GM12878 (cell line): ENCODE measurements around the gene NDC80. TPM values are rescaled to one million over a fixed set of nuclear protein-coding genes. Genes with fewer than 3 reads are reported as not detected.
A peak's percentile ranks its signal among the peaks of the same experiment; 100 is the strongest.

ENCODE experiments used
- ATAC-seq: fragments of 200-7000 bp; cut with Tn5 transposase; 3 replicates; pipeline ENCODE4 v1.9.1; 2020; ENCODE audit warnings: mild to moderate bottlenecking, moderate library complexity
- Bru-seq: library from RNA; stranded (reverse); fragments of 400-500 nt; gene quantifications from one replicate; lab custom pipeline; 2021; lab: Mats Ljungman, UMichigan
- BruChase-seq, 2 experiments: library from RNA; stranded (reverse); fragments of 400-500 nt; gene quantifications; one replicate each; lab custom pipeline; 2021; lab: Mats Ljungman, UMichigan
- BruUV-seq: library from RNA; stranded (reverse); fragments of 400-500 nt; replicated peaks from 2 replicates; lab custom pipeline; 2021; lab: Mats Ljungman, UMichigan
- CTCF ChIA-PET: fragments of 300-600 bp; sonication (Branson Sonifier 250); formaldehyde crosslinking; extraction: SDS; loops from one replicate; lab custom pipeline; 2021; ENCODE audit warnings: inconsistent platforms; lab: Yijun Ruan, JAX
- POLR2A ChIA-PET: fragments of 350-600 bp; formaldehyde crosslinking; extraction: SDS; loops from one replicate; lab custom pipeline; 2021; ENCODE audit warnings: inconsistent platforms; lab: Charles Lee
- RAD21 ChIA-PET: fragments of 300-600 bp; sonication (Branson Sonifier 250); formaldehyde crosslinking; loops from one replicate; lab custom pipeline; 2023; ENCODE audit warnings: antibody characterized with exemption; ENCODE audit not compliant: unreplicated experiment; lab: Charles Lee
- SMC1A ChIA-PET: fragments of 300-600 bp; sonication (Branson Sonifier 250); formaldehyde crosslinking; loops from one replicate; lab custom pipeline; 2023; ENCODE audit not compliant: unreplicated experiment, uncharacterized antibody; lab: Charles Lee
- DNase-seq: peaks from one replicate; pipeline ENCODE4 v3.0.0-alpha.2; 2011; ENCODE audit warnings: low read depth, low spot score
- FAIRE-seq: peaks from 3 replicates; lab custom pipeline; 2011; peaks lifted over from hg19 to GRCh38; lab: Jason Lieb, UNC
- H2AFZ ChIP-seq: 2 replicates; pipeline ENCODE4 v1.6.0; 2011; ENCODE audit warnings: low read depth, low read length, control low read depth; ENCODE audit not compliant: control insufficient read depth
- H3K27ac ChIP-seq: 2 replicates; pipeline ENCODE4 v1.5.1; 2011; ENCODE audit warnings: control low read depth; ENCODE audit not compliant: control insufficient read depth, insufficient read depth
- H3K27me3 ChIP-seq, 2 experiments: replicated peaks in 1 of 2; 2 replicates each; pipeline versions ENCODE4 v1.6.0 to v1.6.1; 2011; ENCODE audit warnings: low read length in 1 of 2; ENCODE audit not compliant: control insufficient read depth in 2 of 2, insufficient read depth in 2 of 2
- H3K36me3 ChIP-seq, 2 experiments: 2 replicates each; pipeline ENCODE4 v1.5.1; 2011; ENCODE audit warnings: low read length in 1 of 2; ENCODE audit not compliant: control insufficient read depth in 2 of 2, insufficient read depth in 2 of 2
- H3K4me1 ChIP-seq: 2 replicates; pipeline ENCODE4 v1.6.1; 2011; ENCODE audit warnings: mild to moderate bottlenecking, low read length, moderate library complexity, mixed read lengths; ENCODE audit not compliant: control insufficient read depth, insufficient read depth
- H3K4me2 ChIP-seq: 2 replicates; pipeline ENCODE4 v1.6.0; 2011; ENCODE audit warnings: control low read depth; ENCODE audit not compliant: control insufficient read depth, insufficient read depth
- H3K4me3 ChIP-seq: fragments of 200-600 bp; sonication (generic); 2 replicates; pipeline ENCODE4 v1.5.1; 2016
- H3K79me2 ChIP-seq: 2 replicates; pipeline ENCODE4 v1.6.0; 2011; ENCODE audit warnings: low read length; ENCODE audit not compliant: control insufficient read depth, insufficient read depth
- H3K9ac ChIP-seq: 2 replicates; pipeline ENCODE4 v1.8.0; 2011; ENCODE audit warnings: low read length, control low read depth, mixed read lengths; ENCODE audit not compliant: control insufficient read depth, insufficient read depth
- H3K9me3 ChIP-seq: replicated peaks from 3 replicates; pipeline ENCODE4 v1.5.1; 2011; ENCODE audit warnings: mild to moderate bottlenecking, low read length; ENCODE audit not compliant: control insufficient read depth, insufficient read depth
- H4K20me1 ChIP-seq: 2 replicates; pipeline ENCODE4 v1.6.0; 2011; ENCODE audit not compliant: control insufficient read depth, insufficient read depth
- ATF2 ChIP-seq: IDR thresholded peaks from 2 replicates; pipeline ENCODE4 v1.6.1; 2012; ENCODE audit warnings: low read length, inconsistent platforms
- FOXM1 ChIP-seq: IDR thresholded peaks from 2 replicates; pipeline ENCODE4 v1.6.1; 2012; ENCODE audit warnings: low read depth, mild to moderate bottlenecking, inconsistent platforms, low read length, moderate library complexity
- LARP7 ChIP-seq: fragments of 450-650 bp; IDR thresholded peaks from 2 replicates; pipeline ENCODE4 v1.6.1; 2017; ENCODE audit warnings: mild to moderate bottlenecking
- MLLT1 ChIP-seq: fragments of 450-650 bp; IDR thresholded peaks from 2 replicates; pipeline ENCODE4 v1.6.1; 2016; ENCODE audit warnings: mild to moderate bottlenecking
- RELA ChIP-seq: fragments of 450-650 bp; IDR thresholded peaks from 2 replicates; pipeline ENCODE4 v1.8.0; 2014; ENCODE audit warnings: borderline replicate concordance; ENCODE audit not compliant: partially characterized antibody
- RELB ChIP-seq: fragments of 450-650 bp; IDR thresholded peaks from 2 replicates; pipeline ENCODE4 v1.6.1; 2017; ENCODE audit warnings: low read depth, mild to moderate bottlenecking, moderate library complexity
- SMARCA5 ChIP-seq: fragments of 450-650 bp; IDR thresholded peaks from 2 replicates; pipeline ENCODE4 v1.6.1; 2017; ENCODE audit warnings: mild to moderate bottlenecking
- SRF ChIP-seq, 2 experiments: IDR thresholded peaks; 2 replicates each; pipeline ENCODE4 v1.6.1; 2011; ENCODE audit warnings: low read depth in 2 of 2, low read length in 2 of 2, mild to moderate bottlenecking in 1 of 2, moderate library complexity in 1 of 2
- TARDBP ChIP-seq: IDR thresholded peaks from 2 replicates; pipeline ENCODE4 v1.6.1; 2016; ENCODE audit warnings: borderline replicate concordance
- TCF12 ChIP-seq: IDR thresholded peaks from 2 replicates; pipeline ENCODE4 v1.6.1; 2011; ENCODE audit warnings: low read depth, mild to moderate bottlenecking, low read length
- YY1 ChIP-seq: IDR thresholded peaks from 2 replicates; pipeline ENCODE4 v1.6.1; 2011; ENCODE audit warnings: low read depth, mild to moderate bottlenecking, low read length
- ZNF24 ChIP-seq: fragments of 450-650 bp; IDR thresholded peaks from 2 replicates; pipeline ENCODE4 v1.6.1; 2017; ENCODE audit warnings: antibody characterized with exemption, mild to moderate bottlenecking
- WGBS: methylation state at CpG from one replicate; pipeline ENCODE4 v1.1.6; 2016; ENCODE audit warnings: low lambda C conversion rate; ENCODE audit not compliant: insufficient replicate concordance, insufficient coverage; ENCODE audit errors: missing lambda C conversion rate; 5-methylcytosine and 5-hydroxymethylcytosine counted together
- in situ Hi-C: fragments of 300-500 bp; cut with MboI; formaldehyde crosslinking; loops from 9 replicates; pipeline ENCODE4 v1.14.3; 2018; ENCODE audit warnings: mixed read lengths
- intact Hi-C: fragments of 100-400 bp; cut with micrococcal nuclease; formaldehyde crosslinking; loops from one replicate; pipeline ENCODE4 v1.14.2; 2022; ENCODE audit not compliant: unreplicated experiment
- long read RNA-seq, 2 experiments: library from polyadenylated mRNA; unstranded; transcript quantifications; one replicate each; pipeline ENCODE4 v2.0.0, GENCODE V29; 2019 to 2020
- polyA minus RNA-seq, 3 experiments: library from RNA; depleted of rRNA, polyadenylated mRNA; stranded (reverse); fragments of >200 nt; gene quantifications; 2 replicates each; pipeline ENCODE4 v1.2.3, GENCODE V29; 2011
- polyA plus RNA-seq, 11 experiments: library from polyadenylated mRNA; depleted of rRNA in 4 of 11; unstranded in 6 of 11; stranded (reverse) in 5 of 11; fragments of >200 nt; fragmentation: Nextera tagmentation in 4 of 11; fragmentation: Illumina TruSeq in 1 of 11; extraction: Ambion mirVana in 4 of 11; extraction: Trizol in 1 of 11; gene quantifications; 1 replicate in 1 of 11; 2 replicates in 10 of 11; pipeline versions ENCODE4 v1.2.1 to v1.2.3, GENCODE V29; 2011 to 2016; ENCODE audit warnings: inconsistent platforms in 2 of 11, missing spikeins in 2 of 11, low read depth in 1 of 11
- total RNA-seq, 4 experiments: library from RNA; depleted of rRNA in 3 of 4; stranded (reverse); fragments of >200 nt in 3 of 4; fragmentation: Illumina TruSeq in 1 of 4; extraction: Trizol in 1 of 4; gene quantifications; 2 replicates each; pipeline versions ENCODE4 v1.2.1 to v1.2.3, GENCODE V29; 2013 to 2021

Gene NDC80
- total RNA-seq (2013; cell fraction: nucleolus; rRNA removed) = 37.5 and 45.0 TPM in 2 replicates
- total RNA-seq (2014; rRNA removed) (39.5 and 46.2 TPM in 2 replicates), total RNA-seq (2014; rRNA removed; fragmentation: Illumina TruSeq; extraction: Trizol) (55.3 and 57.2 TPM in 2 replicates), total RNA-seq (2021) (36.1 and 38.8 TPM in 2 replicates), polyA plus RNA-seq (2011; rRNA removed) (44.1 and 74.5 TPM in 2 replicates), polyA plus RNA-seq (2014; fragmentation: Illumina TruSeq; extraction: Trizol) (55.0 and 67.0 TPM in 2 replicates), polyA plus RNA-seq (2014; fragmentation: Nextera tagmentation; extraction: Ambion mirVana) (10 to 100 TPM; 54.4 to 55.0 TPM), polyA plus RNA-seq (2014; rRNA removed) (31.3 and 36.5 TPM in 2 replicates), polyA plus RNA-seq (2016; fragmentation: Nextera tagmentation; extraction: Ambion mirVana) (10 to 100 TPM; 76.5 to 80.8 TPM), polyA minus RNA-seq (2011; rRNA and poly(A)+ RNA removed) (28.3 and 33.1 TPM in 2 replicates), Bru-seq, nascent RNA (percentile 82 among the genes with signal in this experiment), BruChase-seq, experiment 1, labeled RNA remaining after a 6-hour chase (percentile 68 among the genes with signal in this experiment), BruChase-seq, experiment 2, labeled RNA remaining after a 2-hour chase (percentile 79 among the genes with signal in this experiment)
- 15.1 TPM for polyA plus RNA-seq (2011; ENCODE audit: low read depth)
- polyA plus RNA-seq (2011; cell fraction: cytosol; rRNA removed) = 12.5 and 22.3 TPM in 2 replicates
- polyA plus RNA-seq (2011; cell fraction: nucleus; rRNA removed) = 26.9 and 28.4 TPM in 2 replicates
- polyA plus RNA-seq (2012) = 18.6 and 24.5 TPM in 2 replicates
- polyA minus RNA-seq (2011; cell fraction: cytosol; rRNA and poly(A)+ RNA removed) = 16.4 and 18.3 TPM in 2 replicates
- polyA minus RNA-seq (2011; cell fraction: nucleus; rRNA and poly(A)+ RNA removed) = 43.8 and 73.0 TPM in 2 replicates
- long read RNA-seq, experiment 1, transcript NDC80-201 (17 exons, 2,172 nt) = major isoform, 35 of 52 reads
- long read RNA-seq, experiment 1, partial matches to known transcripts = 12 of 52 reads
- long read RNA-seq, experiment 1, other reads (novel, unspliced or antisense) = 5 of 52 reads
- long read RNA-seq, experiment 2, transcript NDC80-201 (17 exons, 2,172 nt) = major isoform, 382 of 653 reads
- long read RNA-seq, experiment 2, partial matches to known transcripts = 244 of 653 reads
- long read RNA-seq, experiment 2, other reads (novel, unspliced or antisense) = 27 of 653 reads

GRCh38 chr18:2571200-2572170 is at the start of gene NDC80, which contains the start of gene METTL4:
Gene NDC80, plus strand, starts transcription at chr18:2571557. Its CDS starts 1,429 bp downstream, at chr18:2572986.
Gene METTL4, minus strand, starts transcription at chr18:2571505. Its CDS starts 4,289 bp downstream, at chr18:2567216.
- FAIRE-seq (no peak), DNase-seq (peak; percentile 71), ATAC-seq (peak; percentile 82)
- H4K20me1 ChIP-seq = no peaks in the 10 kb centered on the region
- in situ Hi-C loops = no loop called here
- ChIA-PET SMC1A (interaction anchor here (0.6 to 3.0 kb wide), 11 partner anchors 12 to 109 kb away, joined by 3 to 10 read pairs (median 4); partner anchors contain the start of gene SMCHD1), CTCF (interaction anchor here (0.5 to 2.7 kb wide), 8 partner anchors 15 to 435 kb away, joined by 3 to 16 read pairs (median 4); no protein-coding TSS in a partner anchor), POLR2A (interaction anchor here (0.6 to 2.0 kb wide), 5 partner anchors 12 to 89 kb away, joined by 3 to 10 read pairs (median 4); partner anchors contain the start of gene SMCHD1), RAD21 (interaction anchor here (0.8 to 2.5 kb wide), 7 partner anchors 15 to 132 kb away, joined by 3 to 11 read pairs (median 3); no protein-coding TSS in a partner anchor)
- peaks cover 70% of the 10 kb centered on the region for H3K79me2 ChIP-seq
- H2AFZ ChIP-seq = peak within 1 kb of the TSS; percentile 100
- no peaks in the 10 kb centered on the region for H3K9me3 ChIP-seq
- H3K36me3 ChIP-seq = peaks cover 4 to 9% of the 10 kb centered on the region in 2 experiments
- H3K4me1 ChIP-seq = peaks cover 5% of the 10 kb centered on the region
- no TSS peak for BruUV-seq
- peak within 1 kb of the TSS; percentile 97 for H3K9ac ChIP-seq
- H3K27ac ChIP-seq = peak within 1 kb of the TSS; percentile 100
- H3K27me3 ChIP-seq = no peaks in the 10 kb centered on the region
- H3K4me2 ChIP-seq = peak within 1 kb of the TSS; percentile 64
- peak within 1 kb of the TSS; percentile 82 for H3K4me3 ChIP-seq
- 1% methylated on average over 55 of the region's 55 CpGs for WGBS
- intact Hi-C loops = loop anchor here (2.0 to 5.0 kb wide), 2 partner anchors 83 to 676 kb away; partner anchors contain the start of genes MYL12A and SMCHD1
- peak in 1 of 2 experiments; percentile 92; a peak in 2 of 4 replicates for TF ChIP-seq SRF (IDR thresholded peaks at IDR 0.05; ENCODE audit: low read depth in 2 of 2, low read length in 2 of 2)
- TF ChIP-seq RELB = peak; percentile 60
- TF ChIP-seq RELA = peak; percentile 76
- 0 out of 2 replicates have a peak, but pooled peaks have one; percentile 49 for TF ChIP-seq MLLT1
- TF ChIP-seq TARDBP = 0 out of 2 replicates have a peak, but pooled peaks have one; percentile 63
- TF ChIP-seq TCF12 = peak; percentile 21; the same call in 1 of the 2 replicates
- TF ChIP-seq YY1 = peak; percentile 100
- TF ChIP-seq SMARCA5 = peak; percentile 18; the same call in 1 of the 2 replicates
- TF ChIP-seq FOXM1 = peak; percentile 80
- TF ChIP-seq ZNF24 = no peak
- peak; percentile 19; the same call in 1 of the 2 replicates for TF ChIP-seq LARP7
- peak; percentile 71; the same call in 1 of the 2 replicates for TF ChIP-seq ATF2
